GM12878 (cell line): Measurements from ENCODE around the gene NRIP3. TPM values are rescaled to one million over a fixed set of nuclear protein-coding genes. Genes with fewer than 3 reads are reported as not detected.
A peak's percentile ranks its signal among the peaks of the same experiment; 100 is the strongest.

Source experiments
- IKZF2 ChIP-seq, 2 experiments: fragments of 450-650 bp; IDR thresholded peaks; 2 replicates each; pipeline ENCODE4 v1.6.1; 2017; ENCODE audit warnings: mild to moderate bottlenecking in 2 of 2, moderate library complexity in 2 of 2
- IRF4 ChIP-seq: IDR thresholded peaks from 2 replicates; pipeline ENCODE4 v1.6.1; 2011; ENCODE audit warnings: low read depth, low read length
- KAT2A ChIP-seq: conservative IDR thresholded peaks from 2 replicates; pipeline ENCODE4 v1.6.1; 2011; ENCODE audit warnings: low read depth, low read length; ENCODE audit not compliant: control insufficient read depth
- MEF2B ChIP-seq: fragments of 450-650 bp; IDR thresholded peaks from 2 replicates; pipeline ENCODE4 v1.6.1; 2018; ENCODE audit warnings: mild to moderate bottlenecking, moderate library complexity; ENCODE audit not compliant: partially characterized antibody, poor library complexity, severe bottlenecking
- NR2C2 ChIP-seq: IDR thresholded peaks from 2 replicates; pipeline ENCODE4 v1.6.1; 2011; ENCODE audit warnings: borderline replicate concordance, low read depth; ENCODE audit not compliant: control insufficient read depth, insufficient read length
- PML ChIP-seq: IDR thresholded peaks from 2 replicates; pipeline ENCODE4 v1.6.1; 2012; ENCODE audit warnings: low read length, inconsistent platforms
- SIN3A ChIP-seq: IDR thresholded peaks from 2 replicates; pipeline ENCODE4 v1.6.1; 2012; ENCODE audit warnings: low read depth, low read length, improper control_type of control experiment
- SREBF1 ChIP-seq: IDR thresholded peaks from 2 replicates; pipeline ENCODE4 v1.6.1; 2012; ENCODE audit warnings: mild to moderate bottlenecking, low read length
- STAT1 ChIP-seq: fragments of 450-650 bp; conservative IDR thresholded peaks from 2 replicates; pipeline ENCODE4 v1.6.1; 2014; ENCODE audit warnings: antibody characterized with exemption, mild to moderate bottlenecking
- YBX1 ChIP-seq: fragments of 450-650 bp; IDR thresholded peaks from 2 replicates; pipeline ENCODE4 v1.6.1; 2016; ENCODE audit warnings: antibody characterized with exemption
- ZNF207 ChIP-seq: fragments of 450-650 bp; IDR thresholded peaks from 2 replicates; pipeline ENCODE4 v1.6.1; 2014; ENCODE audit warnings: antibody characterized with exemption, mild to moderate bottlenecking, borderline replicate concordance
- ZNF217 ChIP-seq: fragments of 450-650 bp; IDR thresholded peaks from 2 replicates; pipeline ENCODE4 v1.6.1; 2017; ENCODE audit warnings: antibody characterized with exemption, mild to moderate bottlenecking
- polyA plus RNA-seq, 11 experiments: library from polyadenylated mRNA; depleted of rRNA in 4 of 11; unstranded in 6 of 11; stranded (reverse) in 5 of 11; fragments of >200 nt; fragmentation: Nextera tagmentation in 4 of 11; fragmentation: Illumina TruSeq in 1 of 11; extraction: Ambion mirVana in 4 of 11; extraction: Trizol in 1 of 11; gene quantifications; 1 replicate in 1 of 11; 2 replicates in 10 of 11; pipeline versions ENCODE4 v1.2.1 to v1.2.3, GENCODE V29; 2011 to 2016; ENCODE audit warnings: inconsistent platforms in 2 of 11, missing spikeins in 2 of 11, low read depth in 1 of 11
- total RNA-seq, 4 experiments: library from RNA; depleted of rRNA in 3 of 4; stranded (reverse); fragments of >200 nt in 3 of 4; fragmentation: Illumina TruSeq in 1 of 4; extraction: Trizol in 1 of 4; gene quantifications; 2 replicates each; pipeline versions ENCODE4 v1.2.1 to v1.2.3, GENCODE V29; 2013 to 2021
- TF ChIP-seq, protein P1 (sequence below): fragments of 450-650 bp; IDR thresholded peaks from 2 replicates; pipeline ENCODE4 v1.6.1; 2017; ENCODE audit warnings: antibody characterized with exemption, mild to moderate bottlenecking, moderate library complexity
- TF ChIP-seq, protein P2 (sequence below): IDR thresholded peaks from 2 replicates; pipeline ENCODE4 v1.6.1; 2011; ENCODE audit warnings: low read depth, mild to moderate bottlenecking, low read length, moderate library complexity, borderline replicate concordance; ENCODE audit errors: extremely low read depth
- TF ChIP-seq, protein P3 (sequence below): IDR thresholded peaks from 2 replicates; pipeline ENCODE4 v1.6.1; 2012; ENCODE audit warnings: low read depth, low read length, improper control_type of control experiment
- TF ChIP-seq, protein P4 (sequence below): IDR thresholded peaks from 2 replicates; pipeline ENCODE4 v1.6.1; 2011; ENCODE audit warnings: mild to moderate bottlenecking, low read depth, low read length, moderate library complexity; ENCODE audit not compliant: insufficient replicate concordance
- TF ChIP-seq, protein P5 (sequence below), 3 experiments: IDR thresholded peaks in 2 of 3; conservative IDR thresholded peaks in 1 of 3; 2 replicates each; pipeline ENCODE4 v1.5.1; 2011; ENCODE audit warnings: low read depth in 3 of 3, low read length in 3 of 3, mild to moderate bottlenecking in 3 of 3, control low read depth in 2 of 3, moderate library complexity in 2 of 3, inconsistent platforms in 1 of 3, mixed read lengths in 1 of 3; ENCODE audit not compliant: control insufficient read depth in 2 of 3, insufficient read depth in 1 of 3; ENCODE audit errors: extremely low read depth in 1 of 3
- TF ChIP-seq, protein P6 (sequence below): fragments of 450-650 bp; conservative IDR thresholded peaks from 2 replicates; pipeline ENCODE4 v1.6.1; 2017; ENCODE audit warnings: mild to moderate bottlenecking, moderate library complexity

NRIP3 gene
- total and polyA plus RNA-seq, 10 of the 15 experiments (the other 5 are each of a cell fraction or from before 2014, with no cell fraction given), result under 0.01 to 0.25 (median 0.09) TPM; not detected in 7

DNA sequence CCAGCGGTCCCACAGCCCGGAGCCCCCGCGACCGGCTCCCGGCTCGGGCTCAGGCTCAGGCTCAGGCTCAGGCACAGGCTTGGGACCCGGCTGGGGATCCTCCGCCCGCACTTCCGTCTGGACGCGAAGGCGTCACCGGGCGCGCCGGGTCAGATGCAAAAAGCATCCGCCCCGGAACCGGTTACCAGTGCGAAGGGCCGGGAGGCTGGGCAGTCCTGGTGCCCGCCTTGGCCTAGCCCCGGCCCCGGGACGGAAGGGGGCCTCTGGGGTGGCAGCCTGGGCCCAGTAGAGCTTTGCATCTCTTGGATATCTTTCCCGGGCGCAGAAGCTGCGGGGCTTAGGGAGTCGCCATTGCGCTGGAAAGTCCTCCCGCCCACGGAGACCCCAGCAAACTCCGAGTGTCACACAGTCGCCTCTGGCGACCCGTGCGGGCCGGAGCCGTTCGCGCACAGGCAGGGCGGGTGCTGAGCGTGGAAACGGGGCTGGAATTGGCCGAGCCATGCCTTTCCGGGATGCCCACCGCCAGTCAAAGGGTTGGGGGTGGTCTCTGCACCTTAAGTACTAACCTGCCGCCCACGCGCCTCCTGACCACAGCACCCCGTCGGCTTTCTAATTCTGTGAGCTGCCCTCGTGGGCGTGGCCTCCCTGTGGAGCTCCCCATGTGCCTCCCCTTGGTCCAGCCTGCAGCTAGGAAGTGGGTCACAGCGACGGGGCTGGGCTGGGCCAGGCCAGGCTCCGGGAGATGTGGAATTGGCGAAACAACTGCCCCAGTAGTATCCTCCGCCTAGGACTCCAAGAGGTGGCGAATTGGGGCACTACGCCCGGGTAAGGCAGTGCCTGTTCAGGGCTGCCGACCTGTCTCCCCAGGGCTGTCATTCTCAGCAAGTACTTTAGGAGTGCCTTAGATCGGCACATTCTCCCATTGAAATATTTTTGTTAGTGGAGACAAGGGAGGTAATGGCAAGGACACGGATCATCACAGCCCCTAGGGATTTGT lies 39.2 kb downstream of the NRIP3 start, which contains the start of gene TMEM9B (continued):
- TF ChIP-seq, protein P1, sequence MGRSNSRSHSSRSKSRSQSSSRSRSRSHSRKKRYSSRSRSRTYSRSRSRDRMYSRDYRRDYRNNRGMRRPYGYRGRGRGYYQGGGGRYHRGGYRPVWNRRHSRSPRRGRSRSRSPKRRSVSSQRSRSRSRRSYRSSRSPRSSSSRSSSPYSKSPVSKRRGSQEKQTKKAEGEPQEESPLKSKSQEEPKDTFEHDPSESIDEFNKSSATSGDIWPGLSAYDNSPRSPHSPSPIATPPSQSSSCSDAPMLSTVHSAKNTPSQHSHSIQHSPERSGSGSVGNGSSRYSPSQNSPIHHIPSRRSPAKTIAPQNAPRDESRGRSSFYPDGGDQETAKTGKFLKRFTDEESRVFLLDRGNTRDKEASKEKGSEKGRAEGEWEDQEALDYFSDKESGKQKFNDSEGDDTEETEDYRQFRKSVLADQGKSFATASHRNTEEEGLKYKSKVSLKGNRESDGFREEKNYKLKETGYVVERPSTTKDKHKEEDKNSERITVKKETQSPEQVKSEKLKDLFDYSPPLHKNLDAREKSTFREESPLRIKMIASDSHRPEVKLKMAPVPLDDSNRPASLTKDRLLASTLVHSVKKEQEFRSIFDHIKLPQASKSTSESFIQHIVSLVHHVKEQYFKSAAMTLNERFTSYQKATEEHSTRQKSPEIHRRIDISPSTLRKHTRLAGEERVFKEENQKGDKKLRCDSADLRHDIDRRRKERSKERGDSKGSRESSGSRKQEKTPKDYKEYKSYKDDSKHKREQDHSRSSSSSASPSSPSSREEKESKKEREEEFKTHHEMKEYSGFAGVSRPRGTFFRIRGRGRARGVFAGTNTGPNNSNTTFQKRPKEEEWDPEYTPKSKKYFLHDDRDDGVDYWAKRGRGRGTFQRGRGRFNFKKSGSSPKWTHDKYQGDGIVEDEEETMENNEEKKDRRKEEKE, result no peak
- TF ChIP-seq, protein P2, sequence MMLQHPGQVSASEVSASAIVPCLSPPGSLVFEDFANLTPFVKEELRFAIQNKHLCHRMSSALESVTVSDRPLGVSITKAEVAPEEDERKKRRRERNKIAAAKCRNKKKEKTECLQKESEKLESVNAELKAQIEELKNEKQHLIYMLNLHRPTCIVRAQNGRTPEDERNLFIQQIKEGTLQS, result peak; percentile 53; the same call in 1 of the 2 replicates
- 0 out of 4 replicates have a peak, but pooled peaks of 1 of the 2 experiments have one; percentile 18 for TF ChIP-seq IKZF2 (IDR thresholded peaks at IDR 0.05)
- TF ChIP-seq IRF4, result no peak
- peak; percentile 46; the same call in 1 of the 2 replicates for TF ChIP-seq SREBF1
- TF ChIP-seq PML, result peak; percentile 97; the same call in 1 of the 2 replicates
- TF ChIP-seq, protein P3, sequence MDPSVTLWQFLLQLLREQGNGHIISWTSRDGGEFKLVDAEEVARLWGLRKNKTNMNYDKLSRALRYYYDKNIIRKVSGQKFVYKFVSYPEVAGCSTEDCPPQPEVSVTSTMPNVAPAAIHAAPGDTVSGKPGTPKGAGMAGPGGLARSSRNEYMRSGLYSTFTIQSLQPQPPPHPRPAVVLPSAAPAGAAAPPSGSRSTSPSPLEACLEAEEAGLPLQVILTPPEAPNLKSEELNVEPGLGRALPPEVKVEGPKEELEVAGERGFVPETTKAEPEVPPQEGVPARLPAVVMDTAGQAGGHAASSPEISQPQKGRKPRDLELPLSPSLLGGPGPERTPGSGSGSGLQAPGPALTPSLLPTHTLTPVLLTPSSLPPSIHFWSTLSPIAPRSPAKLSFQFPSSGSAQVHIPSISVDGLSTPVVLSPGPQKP, result peak; percentile 80
- peak; percentile 25; the same call in 1 of the 2 replicates for TF ChIP-seq ZNF217
- peak; percentile 67; the same call in 1 of the 2 replicates for TF ChIP-seq STAT1
- TF ChIP-seq SIN3A, result peak; percentile 83
- TF ChIP-seq, protein P4, sequence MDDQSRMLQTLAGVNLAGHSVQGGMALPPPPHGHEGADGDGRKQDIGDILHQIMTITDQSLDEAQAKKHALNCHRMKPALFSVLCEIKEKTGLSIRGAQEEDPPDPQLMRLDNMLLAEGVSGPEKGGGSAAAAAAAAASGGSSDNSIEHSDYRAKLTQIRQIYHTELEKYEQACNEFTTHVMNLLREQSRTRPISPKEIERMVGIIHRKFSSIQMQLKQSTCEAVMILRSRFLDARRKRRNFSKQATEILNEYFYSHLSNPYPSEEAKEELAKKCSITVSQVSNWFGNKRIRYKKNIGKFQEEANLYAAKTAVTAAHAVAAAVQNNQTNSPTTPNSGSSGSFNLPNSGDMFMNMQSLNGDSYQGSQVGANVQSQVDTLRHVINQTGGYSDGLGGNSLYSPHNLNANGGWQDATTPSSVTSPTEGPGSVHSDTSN, result peak; percentile 16
- peak; percentile 80 for TF ChIP-seq ZNF207
- no peak for TF ChIP-seq YBX1
- peak; percentile 62 for TF ChIP-seq NR2C2
- TF ChIP-seq KAT2A, result no peak
- TF ChIP-seq, protein P5, sequence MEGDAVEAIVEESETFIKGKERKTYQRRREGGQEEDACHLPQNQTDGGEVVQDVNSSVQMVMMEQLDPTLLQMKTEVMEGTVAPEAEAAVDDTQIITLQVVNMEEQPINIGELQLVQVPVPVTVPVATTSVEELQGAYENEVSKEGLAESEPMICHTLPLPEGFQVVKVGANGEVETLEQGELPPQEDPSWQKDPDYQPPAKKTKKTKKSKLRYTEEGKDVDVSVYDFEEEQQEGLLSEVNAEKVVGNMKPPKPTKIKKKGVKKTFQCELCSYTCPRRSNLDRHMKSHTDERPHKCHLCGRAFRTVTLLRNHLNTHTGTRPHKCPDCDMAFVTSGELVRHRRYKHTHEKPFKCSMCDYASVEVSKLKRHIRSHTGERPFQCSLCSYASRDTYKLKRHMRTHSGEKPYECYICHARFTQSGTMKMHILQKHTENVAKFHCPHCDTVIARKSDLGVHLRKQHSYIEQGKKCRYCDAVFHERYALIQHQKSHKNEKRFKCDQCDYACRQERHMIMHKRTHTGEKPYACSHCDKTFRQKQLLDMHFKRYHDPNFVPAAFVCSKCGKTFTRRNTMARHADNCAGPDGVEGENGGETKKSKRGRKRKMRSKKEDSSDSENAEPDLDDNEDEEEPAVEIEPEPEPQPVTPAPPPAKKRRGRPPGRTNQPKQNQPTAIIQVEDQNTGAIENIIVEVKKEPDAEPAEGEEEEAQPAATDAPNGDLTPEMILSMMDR (IDR thresholded peaks at IDR 0.05 in 2 of 3, conservative IDR thresholded peaks at IDR 0.05 in 1 of 3; ENCODE audit: control insufficient read depth in 2 of 3, extremely low read depth in 1 of 3, insufficient read depth in 1 of 3, low read depth in 3 of 3, low read length in 3 of 3), result no peak
- TF ChIP-seq, protein P6, sequence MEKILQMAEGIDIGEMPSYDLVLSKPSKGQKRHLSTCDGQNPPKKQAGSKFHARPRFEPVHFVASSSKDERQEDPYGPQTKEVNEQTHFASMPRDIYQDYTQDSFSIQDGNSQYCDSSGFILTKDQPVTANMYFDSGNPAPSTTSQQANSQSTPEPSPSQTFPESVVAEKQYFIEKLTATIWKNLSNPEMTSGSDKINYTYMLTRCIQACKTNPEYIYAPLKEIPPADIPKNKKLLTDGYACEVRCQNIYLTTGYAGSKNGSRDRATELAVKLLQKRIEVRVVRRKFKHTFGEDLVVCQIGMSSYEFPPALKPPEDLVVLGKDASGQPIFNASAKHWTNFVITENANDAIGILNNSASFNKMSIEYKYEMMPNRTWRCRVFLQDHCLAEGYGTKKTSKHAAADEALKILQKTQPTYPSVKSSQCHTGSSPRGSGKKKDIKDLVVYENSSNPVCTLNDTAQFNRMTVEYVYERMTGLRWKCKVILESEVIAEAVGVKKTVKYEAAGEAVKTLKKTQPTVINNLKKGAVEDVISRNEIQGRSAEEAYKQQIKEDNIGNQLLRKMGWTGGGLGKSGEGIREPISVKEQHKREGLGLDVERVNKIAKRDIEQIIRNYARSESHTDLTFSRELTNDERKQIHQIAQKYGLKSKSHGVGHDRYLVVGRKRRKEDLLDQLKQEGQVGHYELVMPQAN, result peak; percentile 96; the same call in 1 of the 2 replicates
- peak; percentile 30 for TF ChIP-seq MEF2B
